Activated CD4-positive, alpha-beta T cell treated with anti-CD3 and anti-CD28 coated beads, Interleukin-2, Interleukin-6, amounts not matched to agents 100 ng/mL and 50 ng/mL, durations not matched to agents 16 hours and 8 hours (primary cell): Measurements from ENCODE around the gene PPP2R2C.

Source experiments
- DNase-seq: peaks from one replicate; pipeline ENCODE4 v3.0.0-alpha.2; 2020

Gene PPP2R2C

GRCh38 chr4:6493658-6494304 is 21.4 kb upstream of the PPP2R2C start:
- no peak for DNase-seq

- DNase-seq = no peak
These were observed 20.6 kb upstream of the PPP2R2C start for GRCh38 chr4:6492861-6493657.

GRCh38 chr4:6492027-6492590 is 19.7 kb upstream of the PPP2R2C start:
- DNase-seq = no peak

GRCh38 chr4:6491235-6491634 is 18.8 kb upstream of the PPP2R2C start:
- DNase-seq = no peak

- DNase-seq = no peak
These were observed 17.5 kb upstream of the PPP2R2C start for GRCh38 chr4:6489927-6490326.

- DNase-seq = no peak
These were observed 15.1 kb upstream of the PPP2R2C start for GRCh38 chr4:6487466-6487865.

GRCh38 chr4:6480534-6481088 is 8.2 kb upstream of the PPP2R2C start:
- no peak for DNase-seq

GRCh38 chr4:6478546-6479220 is 6.3 kb upstream of the PPP2R2C start:
- no peak for DNase-seq

- no peak for DNase-seq
These were observed 4.5 kb upstream of the PPP2R2C start for GRCh38 chr4:6476893-6477292.

GRCh38 chr4:6475492-6476020 is 3.1 kb upstream of the PPP2R2C start:
- no peak for DNase-seq

- DNase-seq = no peak
These were observed 2.5 kb upstream of the PPP2R2C start for GRCh38 chr4:6474705-6475457.

- DNase-seq = peak; percentile 8
These were observed 1.7 kb upstream of the PPP2R2C start for GRCh38 chr4:6474053-6474568.

- no peak for DNase-seq
These were observed 1.0 kb upstream of the PPP2R2C start for GRCh38 chr4:6473264-6474052.

- no peak for DNase-seq
These were observed 417 bp downstream of the PPP2R2C start for GRCh38 chr4:6472008-6472386.

GRCh38 chr4:6471307-6472007 is 957 bp downstream of the PPP2R2C start:
- no peak for DNase-seq

- DNase-seq = peak; percentile 17
These were observed 1.7 kb downstream of the PPP2R2C start for GRCh38 chr4:6470502-6471306.

GRCh38 chr4:6469898-6470501 is 2.4 kb downstream of the PPP2R2C start:
- DNase-seq = no peak

GRCh38 chr4:6469144-6469543 is 3.3 kb downstream of the PPP2R2C start:
- no peak for DNase-seq

GRCh38 chr4:6468376-6468775 is 4.0 kb downstream of the PPP2R2C start:
- DNase-seq = no peak
